ENCODE results near the gene AIDA. TPM values are rescaled to one million over a fixed set of nuclear protein-coding genes. Genes with fewer than 3 reads are reported as not detected.
A peak's percentile ranks its signal among the peaks of the same experiment; 100 is the strongest.

AIDA gene
- total RNA-seq, 2 experiments from 2014 or later: 67.1 to 71.5 TPM

GRCh38 chr1:222643606-222643937, 68.7 kb downstream of the AIDA start:
- peaks cover 35% of the 10 kb centered on the region for H3K36me3 Mint-ChIP-seq (ENCODE audit: low read depth)

GRCh38 chr1:222642468-222642867, 69.8 kb downstream of the AIDA start:
- CTCF ChIA-PET: interaction anchor here (1.1 to 3.8 kb wide), 4 partner anchors 9 to 43 kb away, joined by 3 to 29 read pairs (median 15); no protein-coding TSS in a partner anchor
- Mint-ChIP-seq H3K4me1 (ENCODE audit: low read depth) (peaks cover 25% of the 10 kb centered on the region), H3K9me3 (ENCODE audit: insufficient read depth) (no peaks in the 10 kb centered on the region), H3K27me3 (ENCODE audit: low read depth) (no peaks in the 10 kb centered on the region), H3K4me3 (peak overlapping the region; percentile 6), H3K27ac (peak overlapping the region; percentile 14), H3K36me3 (ENCODE audit: low read depth) (peaks cover 37% of the 10 kb centered on the region)
- DNase-seq (no peak), ATAC-seq (no peak)
- POLR2A ChIA-PET: interaction anchor here (2.1 kb wide), 1 partner anchor 8 kb away, joined by 13 read pairs; no protein-coding TSS in a partner anchor

More at GRCh38 chr1:222643606-222643937, 68.7 kb downstream of the AIDA start:
- CTCF ChIA-PET: interaction anchor here (0.7 to 3.8 kb wide), 7 partner anchors 10 to 179 kb away, joined by 3 to 29 read pairs (median 4); partner anchors contain the start of gene TAF1A
- no peaks in the 10 kb centered on the region for H3K27me3 Mint-ChIP-seq (ENCODE audit: low read depth)
- ATAC-seq (no peak), DNase-seq (no peak)
- H3K4me3 Mint-ChIP-seq: peak overlapping the region; percentile 97
- POLR2A ChIA-PET: interaction anchor here (0.9 to 2.7 kb wide), 12 partner anchors 10 to 865 kb away, joined by 3 to 68 read pairs (median 4); partner anchors contain the start of genes AIDA and BROX
- peaks cover 25% of the 10 kb centered on the region for H3K4me1 Mint-ChIP-seq (ENCODE audit: low read depth)
- H3K9me3 Mint-ChIP-seq (ENCODE audit: insufficient read depth): no peaks in the 10 kb centered on the region
- H3K27ac Mint-ChIP-seq: peak overlapping the region; percentile 95

- POLR2A ChIA-PET: interaction anchor here (1.1 to 1.4 kb wide), 2 partner anchors 70 to 71 kb away, joined by 3 to 5 read pairs; partner anchors contain the start of genes AIDA and BROX
Observed at GRCh38 chr1:222641269-222641948, 70.9 kb downstream of the AIDA start.

GRCh38 chr1:222634180-222635013, 77.9 kb downstream of the AIDA start:
- H3K4me1 Mint-ChIP-seq (ENCODE audit: low read depth): peaks cover 14% of the 10 kb centered on the region
- DNase-seq: peak; percentile 90
- H3K4me3 Mint-ChIP-seq: no peak overlapping the region
- H3K9me3 Mint-ChIP-seq (ENCODE audit: insufficient read depth): no peaks in the 10 kb centered on the region
- H3K27me3 Mint-ChIP-seq (ENCODE audit: low read depth): no peaks in the 10 kb centered on the region
- CTCF ChIA-PET: interaction anchor here (0.6 to 3.9 kb wide), 33 partner anchors 9 to 1198 kb away, joined by 3 to 62 read pairs (median 4); partner anchors contain the start of genes MIA3 and TAF1A
- POLR2A ChIA-PET: interaction anchor here (0.8 to 2.2 kb wide), 8 partner anchors 9 to 169 kb away, joined by 3 to 13 read pairs (median 5); partner anchors contain the start of genes BROX and TAF1A
- H3K36me3 Mint-ChIP-seq (ENCODE audit: low read depth): peaks cover 44% of the 10 kb centered on the region
- peak; percentile 87 for ATAC-seq
- H3K27ac Mint-ChIP-seq: peak overlapping the region; percentile 67

More at GRCh38 chr1:222641269-222641948, 70.9 kb downstream of the AIDA start:
- DNase-seq (no peak), ATAC-seq (no peak)
- CTCF ChIA-PET: interaction anchor here (1.1 to 1.7 kb wide), 4 partner anchors 13 to 52 kb away, joined by 3 to 4 read pairs (median 4); partner anchors contain the start of gene TAF1A
- Mint-ChIP-seq H3K4me3 (no peak overlapping the region), H3K27ac (no peak overlapping the region), H3K4me1 (ENCODE audit: low read depth) (peaks cover 24% of the 10 kb centered on the region), H3K9me3 (ENCODE audit: insufficient read depth) (no peaks in the 10 kb centered on the region), H3K36me3 (ENCODE audit: low read depth) (peaks cover 38% of the 10 kb centered on the region), H3K27me3 (ENCODE audit: low read depth) (no peaks in the 10 kb centered on the region)

- CTCF ChIA-PET: interaction anchor here (2.7 to 3.4 kb wide), 2 partner anchors 12 to 43 kb away, joined by 29 to 30 read pairs; partner anchors contain the start of gene TAF1A
- H3K9me3 Mint-ChIP-seq (ENCODE audit: insufficient read depth): no peaks in the 10 kb centered on the region
- H3K27ac Mint-ChIP-seq: no peak overlapping the region
- POLR2A ChIA-PET: no interaction called here
- DNase-seq (no peak), ATAC-seq (no peak)
- no peak overlapping the region for H3K4me3 Mint-ChIP-seq
- peaks cover 43% of the 10 kb centered on the region for H3K36me3 Mint-ChIP-seq (ENCODE audit: low read depth)
- H3K4me1 Mint-ChIP-seq (ENCODE audit: low read depth): peaks cover 14% of the 10 kb centered on the region
- no peaks in the 10 kb centered on the region for H3K27me3 Mint-ChIP-seq (ENCODE audit: low read depth)
Observed at GRCh38 chr1:222632749-222633148, 79.5 kb downstream of the AIDA start.

GRCh38 chr1:222631611-222632208, 80.6 kb downstream of the AIDA start:
- Mint-ChIP-seq H3K27ac (no peak overlapping the region), H3K9me3 (ENCODE audit: insufficient read depth) (no peaks in the 10 kb centered on the region), H3K36me3 (ENCODE audit: low read depth) (peaks cover 38% of the 10 kb centered on the region), H3K27me3 (ENCODE audit: low read depth) (no peaks in the 10 kb centered on the region), H3K4me1 (ENCODE audit: low read depth) (peaks cover 14% of the 10 kb centered on the region), H3K4me3 (no peak overlapping the region)
- no peak for DNase-seq
- CTCF ChIA-PET: interaction anchor here (3.4 kb wide), 1 partner anchor 42 kb away, joined by 30 read pairs; the partner anchor contains the start of gene TAF1A
- ATAC-seq: no peak
- POLR2A ChIA-PET: no interaction called here

GRCh38 chr1:222629921-222630535, 82.3 kb downstream of the AIDA start:
- Mint-ChIP-seq H3K9me3 (ENCODE audit: insufficient read depth) (no peaks in the 10 kb centered on the region), H3K36me3 (ENCODE audit: low read depth) (peaks cover 38% of the 10 kb centered on the region), H3K4me1 (ENCODE audit: low read depth) (peaks cover 14% of the 10 kb centered on the region), H3K4me3 (no peak overlapping the region), H3K27me3 (ENCODE audit: low read depth) (no peaks in the 10 kb centered on the region), H3K27ac (no peak overlapping the region)
- CTCF ChIA-PET: no interaction called here
- ATAC-seq (no peak), DNase-seq (no peak)
- POLR2A ChIA-PET: no interaction called here

GRCh38 chr1:222627232-222627631, 85.1 kb downstream of the AIDA start:
- Mint-ChIP-seq H3K4me1 (ENCODE audit: low read depth) (no peaks in the 10 kb centered on the region), H3K27ac (no peak overlapping the region), H3K9me3 (ENCODE audit: insufficient read depth) (no peaks in the 10 kb centered on the region), H3K36me3 (ENCODE audit: low read depth) (peaks cover 29% of the 10 kb centered on the region), H3K4me3 (no peak overlapping the region), H3K27me3 (ENCODE audit: low read depth) (no peaks in the 10 kb centered on the region)
- DNase-seq (no peak), ATAC-seq (no peak)
- ChIA-PET POLR2A (no interaction called here), CTCF (interaction anchor here (1.3 to 1.4 kb wide), 2 partner anchors 15 to 163 kb away, joined by 3 read pairs; no protein-coding TSS in a partner anchor)

GRCh38 chr1:222624214-222624613, 88.1 kb downstream of the AIDA start:
- H3K27me3 Mint-ChIP-seq (ENCODE audit: low read depth): no peaks in the 10 kb centered on the region
- POLR2A ChIA-PET: no interaction called here
- CTCF ChIA-PET: interaction anchor here (2.1 to 3.0 kb wide), 2 partner anchors 10 to 159 kb away, joined by 6 to 20 read pairs; no protein-coding TSS in a partner anchor
- no peak overlapping the region for H3K4me3 Mint-ChIP-seq
- DNase-seq (no peak), ATAC-seq (no peak)
- no peaks in the 10 kb centered on the region for H3K9me3 Mint-ChIP-seq (ENCODE audit: insufficient read depth)
- no peak overlapping the region for H3K27ac Mint-ChIP-seq
- peaks cover 8% of the 10 kb centered on the region for H3K4me1 Mint-ChIP-seq (ENCODE audit: low read depth)
- peaks cover 29% of the 10 kb centered on the region for H3K36me3 Mint-ChIP-seq (ENCODE audit: low read depth)

- H3K9me3 Mint-ChIP-seq (ENCODE audit: insufficient read depth): no peaks in the 10 kb centered on the region
- peaks cover 14% of the 10 kb centered on the region for H3K4me1 Mint-ChIP-seq (ENCODE audit: low read depth)
- no peak overlapping the region for H3K27ac Mint-ChIP-seq
- peaks cover 26% of the 10 kb centered on the region for H3K36me3 Mint-ChIP-seq (ENCODE audit: low read depth)
- no peak for DNase-seq
- no peak overlapping the region for H3K4me3 Mint-ChIP-seq
- POLR2A ChIA-PET: no interaction called here
- CTCF ChIA-PET: interaction anchor here (2.1 to 3.0 kb wide), 2 partner anchors 11 to 158 kb away, joined by 6 to 20 read pairs; no protein-coding TSS in a partner anchor
- ATAC-seq: no peak
- no peaks in the 10 kb centered on the region for H3K27me3 Mint-ChIP-seq (ENCODE audit: low read depth)
Observed at GRCh38 chr1:222623458-222623857, 88.8 kb downstream of the AIDA start.

- CTCF ChIA-PET: interaction anchor here (2.1 to 5.1 kb wide), 2 partner anchors 11 to 157 kb away, joined by 6 to 43 read pairs; no protein-coding TSS in a partner anchor
- no peak for DNase-seq
- H3K36me3 Mint-ChIP-seq (ENCODE audit: low read depth): peaks cover 22% of the 10 kb centered on the region
- H3K27ac Mint-ChIP-seq: no peak overlapping the region
- H3K4me1 Mint-ChIP-seq (ENCODE audit: low read depth): peaks cover 14% of the 10 kb centered on the region
- H3K27me3 Mint-ChIP-seq (ENCODE audit: low read depth): no peaks in the 10 kb centered on the region
- no peak for ATAC-seq
- H3K9me3 Mint-ChIP-seq (ENCODE audit: insufficient read depth): no peaks in the 10 kb centered on the region
- POLR2A ChIA-PET: no interaction called here
- H3K4me3 Mint-ChIP-seq: no peak overlapping the region
Observed at GRCh38 chr1:222622765-222623164, 89.5 kb downstream of the AIDA start.

All from activated CD8-positive, alpha-beta T cell treated with anti-CD3 and anti-CD28 coated beads, Interleukin-2, amount 10 ng/mL, durations not matched to agents 7 days and 5 days (primary cell).